RPMI7951 (cell line): Measurements from ENCODE around the gene HRH4. TPM values are rescaled to one million over a fixed set of nuclear protein-coding genes. Genes with fewer than 3 reads are reported as not detected.
A peak's percentile ranks its signal among the peaks of the same experiment; 100 is the strongest.

Source experiments
- DNase-seq: peaks from one replicate; pipeline ENCODE4 v3.0.0-alpha.2; 2012; ENCODE audit warnings: low read depth
- total RNA-seq: library from RNA; depleted of rRNA; stranded (reverse); fragments of >200 nt; shearing (Covaris generic); gene quantifications from 2 replicates; pipeline ENCODE4 v1.2.3, GENCODE V29; 2014; rRNA removed

HRH4 gene
- not detected in 2 replicates for total RNA-seq

DNA sequence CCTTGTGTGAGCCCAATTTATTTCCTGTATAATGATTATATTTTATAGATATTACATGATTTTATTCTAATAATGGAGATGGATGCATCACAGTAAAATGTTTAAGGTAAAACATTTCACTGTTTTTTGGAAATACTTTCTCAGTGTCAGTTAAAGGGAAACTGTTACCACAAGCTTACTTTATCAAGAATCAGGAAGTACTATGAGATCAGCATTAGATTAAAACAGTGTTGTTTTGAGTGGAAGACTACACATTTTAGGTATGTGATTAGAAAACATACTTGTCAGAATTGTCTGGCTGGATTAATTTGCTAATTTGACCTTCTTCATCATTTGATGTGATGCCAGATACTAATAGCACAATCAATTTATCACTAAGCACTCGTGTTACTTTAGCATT lies at the start of gene HRH4:
Gene HRH4, plus strand, starts transcription at position 250 of the 400 bp plus-strand sequence. Its CDS starts 92 bp downstream, at position 342.
- no peak for DNase-seq

DNA sequence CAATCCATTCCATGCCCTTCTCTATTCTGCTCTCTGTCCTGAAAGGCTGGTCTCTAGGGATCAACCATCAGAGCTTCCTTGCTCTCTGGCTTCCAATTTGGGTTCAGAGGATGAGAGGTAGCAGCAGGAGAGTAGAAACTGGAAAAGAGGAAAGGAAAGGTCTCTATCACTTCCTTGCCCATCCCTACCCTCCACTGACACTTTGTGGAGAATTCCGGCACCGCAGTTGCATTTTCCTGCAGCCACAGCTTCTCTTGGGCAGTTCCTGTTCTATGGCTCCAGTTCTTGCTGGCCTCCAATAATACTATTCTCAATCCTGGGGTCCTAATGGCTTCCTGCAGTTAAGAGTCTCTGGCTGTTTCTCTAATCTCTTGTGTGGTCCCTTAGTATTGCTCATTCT lies 47.3 kb upstream of the HRH4 start:
- peak; percentile 40 for DNase-seq

DNA sequence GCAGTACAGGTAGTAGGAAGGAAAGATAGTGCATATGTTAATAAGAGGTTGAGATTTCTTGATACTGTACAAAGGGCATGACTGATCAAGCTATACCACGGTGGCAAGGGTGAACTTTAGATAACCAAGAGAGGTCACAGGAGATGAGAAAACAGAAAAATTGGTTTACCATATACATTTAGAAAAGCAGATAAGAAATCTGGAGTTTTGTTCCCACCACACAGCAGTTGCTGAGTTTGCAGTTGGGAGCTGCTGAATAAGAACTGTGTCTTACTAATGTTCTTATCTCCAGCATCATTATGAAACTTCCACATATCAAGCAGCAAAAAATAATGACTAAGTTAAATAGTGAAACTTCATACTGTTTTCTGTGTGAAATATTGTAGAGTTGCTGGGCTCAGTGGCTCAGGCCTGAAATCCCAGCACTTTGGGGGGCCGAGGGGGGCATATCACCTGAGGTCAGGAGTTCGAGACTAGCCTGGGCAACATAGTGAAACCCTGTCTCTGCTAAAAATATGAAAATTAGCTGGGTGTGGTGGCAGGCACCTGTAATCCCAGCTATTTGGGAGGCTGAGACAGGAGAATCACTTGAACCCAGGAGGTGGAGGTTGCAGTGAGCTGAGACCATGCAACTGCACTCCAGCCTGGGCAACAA lies 46.0 kb upstream of the HRH4 start:
- no peak for DNase-seq

GRCh38 chr18:24417480-24417879 lies 43.0 kb upstream of the HRH4 start:
- no peak for DNase-seq

GRCh38 chr18:24420551-24420950 lies 39.9 kb upstream of the HRH4 start:
- DNase-seq: no peak

DNA sequence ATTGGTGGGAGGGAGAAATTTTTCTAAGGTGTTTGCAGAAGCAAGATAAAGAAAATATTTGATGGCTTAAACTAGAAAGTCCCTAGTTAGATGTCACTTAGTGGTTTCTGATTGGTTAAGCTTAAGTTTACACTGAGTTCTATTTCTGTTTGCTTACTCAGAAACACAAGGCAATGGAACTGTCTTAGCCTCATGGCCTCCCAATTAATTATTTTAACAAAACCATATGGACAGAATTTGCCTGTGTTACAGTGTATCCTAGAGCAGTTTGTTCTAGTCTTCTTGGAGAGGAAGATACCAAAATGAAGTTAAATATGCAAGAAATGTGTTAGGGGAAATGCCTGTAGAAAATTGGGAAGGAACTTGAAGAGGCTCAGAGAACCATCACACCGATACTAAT lies 38.6 kb upstream of the HRH4 start:
- no peak for DNase-seq

DNA sequence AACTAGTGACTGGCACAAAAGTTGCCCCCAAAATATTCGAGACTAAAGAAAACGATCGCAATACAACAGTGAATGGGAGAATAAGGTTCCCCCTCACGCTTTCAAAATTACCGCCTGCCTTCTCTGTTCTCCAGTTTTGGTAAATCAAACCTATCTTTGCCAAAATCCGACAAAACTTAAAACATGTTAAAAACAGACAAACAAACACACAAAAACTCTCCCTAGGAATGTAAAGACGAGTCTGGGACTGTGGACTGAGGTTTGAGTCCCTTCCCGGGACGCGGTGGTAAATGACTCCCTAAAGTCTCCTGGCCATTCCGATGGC lies 34.4 kb upstream of the HRH4 start:
- DNase-seq: no peak

GRCh38 chr18:24426398-24427294 lies 33.8 kb upstream of the HRH4 start, which contains the start of gene IMPACT:
TSS of gene IMPACT (plus strand) at chr18:24426670. CDS start at chr18:24426757, 87 bp downstream.
- peak; percentile 80 for DNase-seq

DNA sequence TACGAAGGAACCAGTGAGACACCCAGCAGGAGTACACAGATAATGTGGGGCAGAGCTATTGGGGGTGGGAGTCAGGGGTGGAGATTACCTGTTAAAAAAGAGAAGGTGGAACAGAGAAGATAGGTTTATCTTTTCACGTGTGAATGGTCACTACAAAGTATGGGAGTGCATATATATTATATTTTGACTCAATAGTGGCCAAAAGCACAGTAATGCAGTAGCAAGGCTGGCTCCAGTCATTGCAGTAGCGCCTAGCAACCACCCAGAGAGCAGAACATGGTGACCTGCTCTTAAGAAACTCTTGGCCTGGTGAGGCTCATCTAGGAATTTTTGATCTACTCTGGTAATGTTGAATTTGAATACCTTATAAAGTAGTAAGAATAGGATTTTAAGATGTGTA lies 33.0 kb upstream of the HRH4 start:
- DNase-seq: peak; percentile 16

GRCh38 chr18:24428709-24429108 lies 31.7 kb upstream of the HRH4 start:
- DNase-seq: no peak

GRCh38 chr18:24429188-24429587 lies 31.2 kb upstream of the HRH4 start:
- DNase-seq: no peak

GRCh38 chr18:24432618-24433017 lies 27.8 kb upstream of the HRH4 start:
- no peak for DNase-seq

- no peak for DNase-seq
Measured at GRCh38 chr18:24436939-24437338, 23.5 kb upstream of the HRH4 start.

- no peak for DNase-seq
Measured at GRCh38 chr18:24443870-24444269, 16.6 kb upstream of the HRH4 start.

GRCh38 chr18:24446453-24446852 lies 14.0 kb upstream of the HRH4 start:
- DNase-seq: no peak

DNA sequence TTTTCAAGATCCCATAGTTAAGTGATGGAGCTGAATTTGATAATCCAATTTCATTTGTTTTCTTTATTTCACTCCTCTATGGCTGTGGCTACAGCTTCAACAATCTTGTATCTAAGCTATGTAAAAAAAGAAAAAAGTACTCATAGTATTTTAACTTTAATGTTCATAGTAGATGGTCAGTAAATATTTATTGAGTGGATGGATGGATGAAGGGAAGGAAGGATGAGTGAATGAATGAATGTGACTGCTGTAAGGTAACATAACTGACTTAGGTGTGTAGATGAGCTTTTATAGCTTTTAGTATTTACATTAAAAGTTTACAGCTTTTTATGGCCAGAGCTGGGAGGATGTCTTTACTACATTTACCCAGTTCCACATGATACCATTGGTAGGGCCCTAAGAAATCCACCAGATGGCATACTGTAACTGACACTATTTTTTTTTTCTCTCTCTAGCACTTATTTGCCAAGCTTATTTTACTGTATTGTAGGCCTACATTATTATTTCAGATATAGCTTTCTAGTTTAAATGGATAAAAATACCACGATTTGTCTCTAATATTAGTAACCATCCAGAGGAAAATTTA lies 13.4 kb upstream of the HRH4 start:
- DNase-seq: no peak

DNA sequence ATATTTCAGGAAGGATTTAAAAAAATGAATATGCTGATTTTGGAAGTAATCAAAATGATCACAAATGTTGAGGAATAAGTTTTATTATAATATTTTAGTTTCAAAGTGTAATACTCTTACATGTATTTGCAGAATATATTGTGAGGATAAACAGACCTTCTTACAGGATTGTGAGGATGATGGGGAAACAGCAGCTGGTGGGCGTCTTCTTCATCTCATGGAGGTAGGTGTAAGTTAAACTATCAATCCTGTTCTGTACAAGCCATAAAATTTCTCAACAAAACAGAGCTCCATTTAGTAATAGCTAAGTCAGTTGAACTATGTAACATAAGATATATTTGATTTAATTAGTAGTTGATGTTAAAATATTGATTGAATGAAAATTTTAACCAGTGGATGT lies 12.5 kb upstream of the HRH4 start:
- DNase-seq: no peak

DNA sequence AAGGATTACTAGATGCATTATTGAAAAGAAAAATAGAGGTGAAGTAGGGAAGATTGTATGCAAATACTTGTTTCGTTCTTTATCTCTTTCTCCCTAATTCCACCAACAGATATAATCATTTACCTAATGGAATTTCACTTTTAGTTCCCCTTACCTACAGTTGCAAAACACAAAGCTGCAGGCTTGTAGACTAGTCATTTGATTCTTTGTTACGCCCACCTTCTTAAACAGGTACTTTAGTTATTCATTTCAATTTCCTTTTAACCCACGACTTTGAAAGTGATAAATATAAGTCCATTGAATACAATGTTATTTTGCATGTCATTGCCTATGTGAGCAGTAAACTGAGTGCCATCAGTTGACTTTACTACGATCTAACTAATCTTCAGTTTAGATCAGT lies 3.9 kb upstream of the HRH4 start:
- DNase-seq: no peak

DNA sequence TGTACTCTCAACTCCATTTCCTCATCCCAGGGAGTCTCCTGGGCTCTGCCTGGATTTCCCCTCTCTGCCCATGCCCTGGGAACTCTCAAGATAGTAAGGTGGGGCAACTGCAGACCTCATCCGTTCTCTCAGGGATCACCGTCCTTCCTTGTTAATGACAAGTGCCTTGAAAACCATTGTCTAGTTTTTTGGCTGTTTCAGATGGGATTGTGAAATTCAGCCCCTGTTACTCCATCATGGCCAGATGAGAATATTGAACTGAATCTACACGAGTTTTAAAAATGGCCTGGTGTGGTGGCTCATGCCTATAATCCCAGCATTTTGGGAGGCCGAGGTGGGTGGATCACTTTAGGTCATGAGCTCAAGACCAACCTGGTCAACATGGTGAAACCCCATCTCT lies 665 bp upstream of the HRH4 start:
- no peak for DNase-seq

DNA sequence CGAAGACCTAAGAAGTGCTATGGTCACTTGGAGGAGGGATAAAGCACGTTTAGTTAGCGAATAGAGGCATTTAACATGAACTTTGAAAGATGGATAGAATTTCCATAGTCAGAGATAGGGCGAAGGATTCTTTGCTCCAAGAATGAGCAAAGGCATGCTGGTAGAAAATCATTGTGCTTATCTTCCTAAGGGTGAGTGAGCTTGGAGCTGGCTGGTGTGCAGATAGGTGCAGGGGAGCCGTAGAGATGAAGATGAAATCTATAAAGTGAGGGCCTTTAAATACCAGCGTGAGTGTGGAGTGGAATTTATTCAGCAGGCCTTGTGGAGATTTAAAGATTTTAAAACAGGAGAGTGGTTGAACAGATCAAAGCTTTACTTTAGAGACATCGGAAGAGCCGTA lies 1.6 kb downstream of the HRH4 start:
- no peak for DNase-seq

DNA sequence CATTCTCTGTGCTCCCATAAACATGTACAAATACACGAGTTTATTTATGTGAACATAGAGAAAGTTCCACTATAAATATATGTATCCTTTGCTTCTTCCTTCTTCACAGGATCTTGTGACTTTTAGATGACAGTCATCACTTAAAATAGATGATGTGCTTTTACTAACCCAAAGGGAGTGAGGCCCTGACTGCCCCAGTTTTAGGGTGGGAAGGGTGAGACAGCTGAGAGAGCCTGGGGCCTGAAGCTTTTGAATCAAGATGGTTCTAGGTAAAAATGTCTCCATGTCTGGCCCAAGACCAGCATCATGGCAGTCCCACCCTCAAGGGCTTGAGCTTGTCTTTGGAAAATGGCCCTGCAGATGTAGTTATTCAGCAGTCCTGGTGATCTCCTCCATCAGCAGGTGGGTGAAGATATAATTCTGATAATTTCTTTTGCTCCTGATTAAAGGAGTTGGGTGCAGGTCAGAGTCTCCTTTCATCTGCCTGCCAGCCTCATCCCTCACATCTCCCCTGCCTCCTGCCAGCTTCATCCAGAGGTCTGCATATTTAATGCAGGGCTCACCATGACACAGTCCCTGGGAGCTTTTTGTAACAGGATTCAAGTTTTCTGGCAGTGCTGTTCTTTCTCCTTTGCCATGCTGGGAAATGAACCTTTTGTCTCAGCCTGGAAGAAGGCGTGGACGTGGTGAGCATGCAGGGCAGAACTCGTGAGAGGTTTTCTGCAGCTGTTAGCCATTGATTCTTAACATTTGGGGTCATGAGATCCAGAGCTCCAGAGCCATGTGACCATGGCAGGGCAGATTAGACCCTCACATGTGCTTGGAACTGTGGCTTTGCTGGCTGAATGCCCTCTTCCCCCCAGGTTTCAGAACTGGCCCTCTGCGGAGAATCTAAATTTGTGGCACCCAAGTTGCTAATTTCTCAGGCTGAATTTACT lies 2.7 kb downstream of the HRH4 start:
- DNase-seq: no peak

GRCh38 chr18:24465486-24465885 lies 5.0 kb downstream of the HRH4 start:
- no peak for DNase-seq
